Measurements from ENCODE around the gene TAS1R1. TPM values are rescaled to one million over a fixed set of nuclear protein-coding genes. Genes with fewer than 3 reads are reported as not detected.

TAS1R1 gene
- total RNA-seq, 4 donors from 2014 or later: not detected

DNA sequence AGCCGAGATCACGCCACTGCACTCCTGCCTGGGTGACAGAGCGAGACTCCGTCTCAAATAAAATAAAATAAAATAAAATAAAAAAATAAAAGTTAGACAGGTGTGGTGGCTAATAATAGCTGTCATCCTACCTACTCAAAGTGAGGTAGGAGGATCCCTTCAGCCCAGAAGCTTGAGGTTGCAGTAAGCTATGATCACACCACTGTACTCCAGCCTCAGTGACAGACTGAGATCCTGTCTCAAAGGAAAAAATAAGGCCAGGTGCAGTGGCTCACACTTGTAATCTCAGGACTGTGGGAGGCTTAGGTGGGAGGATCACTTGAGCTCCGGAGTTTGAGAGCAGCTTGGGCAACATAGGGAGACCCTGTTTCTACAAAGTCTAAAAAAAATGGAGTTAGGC, 18.8 kb upstream of the TAS1R1 start:
- TF ChIP-seq, protein P1, sequence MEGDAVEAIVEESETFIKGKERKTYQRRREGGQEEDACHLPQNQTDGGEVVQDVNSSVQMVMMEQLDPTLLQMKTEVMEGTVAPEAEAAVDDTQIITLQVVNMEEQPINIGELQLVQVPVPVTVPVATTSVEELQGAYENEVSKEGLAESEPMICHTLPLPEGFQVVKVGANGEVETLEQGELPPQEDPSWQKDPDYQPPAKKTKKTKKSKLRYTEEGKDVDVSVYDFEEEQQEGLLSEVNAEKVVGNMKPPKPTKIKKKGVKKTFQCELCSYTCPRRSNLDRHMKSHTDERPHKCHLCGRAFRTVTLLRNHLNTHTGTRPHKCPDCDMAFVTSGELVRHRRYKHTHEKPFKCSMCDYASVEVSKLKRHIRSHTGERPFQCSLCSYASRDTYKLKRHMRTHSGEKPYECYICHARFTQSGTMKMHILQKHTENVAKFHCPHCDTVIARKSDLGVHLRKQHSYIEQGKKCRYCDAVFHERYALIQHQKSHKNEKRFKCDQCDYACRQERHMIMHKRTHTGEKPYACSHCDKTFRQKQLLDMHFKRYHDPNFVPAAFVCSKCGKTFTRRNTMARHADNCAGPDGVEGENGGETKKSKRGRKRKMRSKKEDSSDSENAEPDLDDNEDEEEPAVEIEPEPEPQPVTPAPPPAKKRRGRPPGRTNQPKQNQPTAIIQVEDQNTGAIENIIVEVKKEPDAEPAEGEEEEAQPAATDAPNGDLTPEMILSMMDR (IDR thresholded peaks at IDR 0.05; ENCODE audit: low read depth): no peak

DNA sequence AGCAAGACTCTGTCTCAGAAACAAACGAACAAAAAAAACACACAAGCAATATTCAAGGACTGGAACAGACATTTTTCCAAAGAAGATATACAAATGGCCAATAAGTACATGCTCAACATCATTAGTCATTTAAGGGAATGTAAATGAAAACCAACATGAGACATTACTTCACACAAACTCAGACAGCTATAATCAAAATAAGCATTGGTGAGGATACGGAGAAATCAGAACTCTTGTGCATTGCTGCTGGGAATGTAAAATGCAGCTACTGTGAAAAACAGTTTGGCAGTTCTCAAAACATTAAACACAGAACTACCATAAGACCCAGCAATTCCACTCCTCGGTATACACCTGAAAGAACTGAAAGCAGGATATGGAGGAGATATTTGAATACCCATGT, 16.2 kb upstream of the TAS1R1 start:
- TF ChIP-seq, protein P1 (IDR thresholded peaks at IDR 0.05; ENCODE audit: low read depth): no peak

DNA sequence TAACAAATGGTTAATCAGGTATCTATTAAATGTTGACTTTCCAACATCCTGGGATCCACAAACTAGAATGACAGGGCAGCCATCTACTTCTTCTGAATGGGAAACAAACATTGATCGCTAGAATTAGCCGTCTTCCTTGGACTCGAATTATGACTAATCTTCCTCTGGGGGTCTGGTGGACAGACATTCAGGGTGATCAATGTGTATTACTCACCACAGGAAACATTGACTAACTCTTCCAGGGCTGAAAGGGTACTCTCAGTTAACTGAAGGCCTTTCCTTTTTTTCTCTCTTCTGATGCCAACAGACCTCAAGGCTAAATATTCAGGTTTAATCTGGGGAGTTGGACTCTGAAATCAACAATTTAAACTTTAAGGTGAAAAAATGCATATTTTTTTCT, 10.3 kb upstream of the TAS1R1 start:
- TF ChIP-seq, protein P1 (IDR thresholded peaks at IDR 0.05; ENCODE audit: low read depth): no peak

DNA sequence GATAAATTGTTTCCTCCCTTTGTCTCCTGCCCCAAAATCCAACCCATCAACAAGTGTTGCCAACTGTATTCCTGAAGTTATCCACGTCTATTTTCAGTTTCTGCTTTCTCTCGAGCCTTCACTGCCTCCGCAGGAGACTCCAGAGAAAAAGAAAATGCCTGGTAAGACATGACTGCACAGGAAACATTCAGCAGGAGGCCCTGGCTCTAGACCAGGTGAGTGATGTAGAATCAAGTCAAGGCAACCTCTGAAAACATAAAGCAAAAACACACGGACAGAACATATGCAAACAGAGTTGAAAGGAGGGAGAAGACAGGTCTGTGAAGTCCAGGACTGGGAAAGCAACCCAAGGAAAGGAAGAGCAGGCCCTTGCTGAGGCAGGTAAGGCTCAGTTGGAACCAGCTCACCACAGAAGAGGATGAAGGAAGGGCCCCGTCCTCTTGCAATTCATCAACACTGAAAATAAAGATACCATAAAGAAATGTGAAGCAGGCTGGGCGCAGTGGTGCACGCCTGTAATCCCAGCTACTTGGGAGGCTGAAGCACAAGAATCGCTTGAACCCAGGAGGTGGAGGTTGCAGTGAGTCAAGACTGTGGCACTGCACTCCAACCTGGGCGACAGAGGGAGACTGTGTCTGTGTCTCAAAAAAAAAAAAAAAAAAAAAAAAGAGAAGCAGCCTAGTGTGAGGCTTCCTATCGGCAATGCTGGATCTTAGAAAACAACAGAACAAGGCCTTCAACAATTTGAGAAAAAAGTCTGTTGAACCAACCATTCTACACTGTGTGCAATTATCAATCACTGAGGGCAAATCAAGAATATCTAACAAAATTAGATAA, 9.6 kb upstream of the TAS1R1 start:
- TF ChIP-seq, protein P1 (IDR thresholded peaks at IDR 0.05; ENCODE audit: low read depth): no peak

DNA sequence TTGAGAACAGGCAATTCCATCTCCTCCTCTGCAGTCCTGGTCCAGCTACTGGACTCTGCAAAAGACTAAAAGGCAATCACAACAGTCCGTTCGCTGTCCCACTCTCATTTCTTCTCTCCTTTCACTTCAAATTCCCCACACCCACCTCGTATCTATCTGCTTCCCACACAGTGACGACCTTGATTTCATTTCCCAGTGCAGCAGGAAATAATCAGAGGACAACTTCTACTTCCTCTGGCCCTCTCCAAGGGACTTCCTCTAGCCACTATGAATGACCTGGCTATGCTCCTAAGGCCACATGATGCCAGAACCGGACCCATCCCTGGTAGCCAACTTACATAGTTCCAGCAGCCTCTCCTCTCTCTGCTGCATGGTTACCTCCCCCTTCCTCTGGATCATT, 8.8 kb upstream of the TAS1R1 start:
- TF ChIP-seq, protein P1 (IDR thresholded peaks at IDR 0.05; ENCODE audit: low read depth): no peak

DNA sequence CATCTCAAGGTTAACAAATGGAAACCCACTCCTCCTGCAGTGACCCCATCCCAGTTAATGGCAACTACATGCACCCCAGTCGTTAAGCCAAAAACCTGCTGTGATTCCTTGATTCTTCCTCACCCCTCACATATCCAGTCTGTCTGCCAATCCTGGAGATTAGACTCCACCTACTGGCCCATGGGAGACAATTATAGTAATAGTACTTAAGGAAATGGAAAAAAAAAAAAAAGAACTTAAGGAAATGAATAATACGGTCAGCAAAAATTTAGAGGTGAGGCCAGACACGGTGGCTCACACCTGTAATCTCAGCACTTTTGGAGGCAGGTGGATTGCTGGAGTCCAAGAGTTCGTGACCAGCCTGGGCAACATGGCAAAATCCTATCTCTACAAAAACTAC, 7.8 kb upstream of the TAS1R1 start:
- TF ChIP-seq, protein P1 (IDR thresholded peaks at IDR 0.05; ENCODE audit: low read depth): no peak

DNA sequence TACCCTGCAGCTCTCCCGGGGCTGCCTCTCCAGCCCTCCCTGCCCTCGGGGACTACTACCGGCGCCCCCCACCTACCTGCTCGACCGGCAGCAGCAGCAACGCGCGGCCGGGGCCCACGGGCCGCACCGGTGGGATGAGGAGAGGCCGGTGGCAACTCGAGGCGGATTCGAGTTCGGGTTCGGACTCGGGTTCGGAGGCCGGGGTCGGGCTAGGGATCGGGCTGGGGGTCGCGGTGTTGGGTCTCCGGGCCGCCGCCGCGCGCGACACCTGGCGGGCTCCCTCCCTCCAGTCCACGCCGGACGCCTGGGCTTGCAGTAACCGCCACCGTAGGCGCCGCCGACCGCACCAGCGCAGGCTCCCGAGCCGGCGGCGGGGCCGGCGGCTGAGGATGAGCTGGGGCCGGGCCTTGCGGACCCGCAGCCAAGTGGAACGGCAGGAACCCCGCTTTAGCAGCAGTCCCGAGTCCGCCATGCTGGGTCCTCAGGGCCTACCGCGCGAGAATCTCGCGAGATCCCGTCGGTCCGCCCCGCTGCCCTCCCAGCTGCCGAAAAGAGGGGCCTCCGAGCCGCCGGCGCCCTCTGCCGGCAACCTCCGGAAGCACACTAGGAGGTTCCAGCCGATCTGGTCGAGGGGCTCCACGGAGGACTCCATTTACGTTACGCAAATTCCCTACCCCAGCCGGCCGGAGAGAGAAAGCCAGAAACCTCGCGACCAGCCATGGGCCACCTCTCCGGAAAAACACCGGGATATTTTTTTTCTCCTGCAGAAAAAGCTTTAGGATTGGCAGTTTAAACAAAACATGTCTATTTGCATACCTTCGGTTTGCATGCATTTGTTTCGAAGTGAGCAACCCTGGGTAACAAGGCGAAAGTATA, 838 bp upstream of the TAS1R1 start, which contains the start of gene NOL9:
NOL9 (minus strand) TSS at position 483 of the 876 bp plus-strand sequence; CDS start at position 472, 11 bp downstream.
- TF ChIP-seq, protein P1 (IDR thresholded peaks at IDR 0.05; ENCODE audit: low read depth): no peak
